ENCODE data around the gene AMPD1.

DNA sequence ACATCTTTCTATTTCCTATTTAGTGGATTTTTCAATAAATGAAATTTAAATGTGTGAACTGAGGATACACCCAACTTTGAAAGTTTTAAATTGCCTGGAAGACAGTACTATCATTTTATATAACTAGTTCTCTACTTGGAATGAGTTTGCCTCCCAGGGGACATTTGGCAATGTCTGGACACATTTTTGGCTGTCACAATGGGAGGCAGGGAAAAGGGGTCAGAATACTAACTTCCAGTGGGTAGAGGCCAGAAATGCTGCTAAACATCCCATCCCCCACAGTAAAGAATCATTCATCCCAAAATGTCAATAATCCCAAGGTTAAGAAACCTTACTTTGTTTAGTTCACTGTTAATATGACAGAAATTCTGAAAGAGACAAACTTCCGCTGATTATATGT is 34.4 kb upstream of the AMPD1 start:
- TF ChIP-seq, protein P1, sequence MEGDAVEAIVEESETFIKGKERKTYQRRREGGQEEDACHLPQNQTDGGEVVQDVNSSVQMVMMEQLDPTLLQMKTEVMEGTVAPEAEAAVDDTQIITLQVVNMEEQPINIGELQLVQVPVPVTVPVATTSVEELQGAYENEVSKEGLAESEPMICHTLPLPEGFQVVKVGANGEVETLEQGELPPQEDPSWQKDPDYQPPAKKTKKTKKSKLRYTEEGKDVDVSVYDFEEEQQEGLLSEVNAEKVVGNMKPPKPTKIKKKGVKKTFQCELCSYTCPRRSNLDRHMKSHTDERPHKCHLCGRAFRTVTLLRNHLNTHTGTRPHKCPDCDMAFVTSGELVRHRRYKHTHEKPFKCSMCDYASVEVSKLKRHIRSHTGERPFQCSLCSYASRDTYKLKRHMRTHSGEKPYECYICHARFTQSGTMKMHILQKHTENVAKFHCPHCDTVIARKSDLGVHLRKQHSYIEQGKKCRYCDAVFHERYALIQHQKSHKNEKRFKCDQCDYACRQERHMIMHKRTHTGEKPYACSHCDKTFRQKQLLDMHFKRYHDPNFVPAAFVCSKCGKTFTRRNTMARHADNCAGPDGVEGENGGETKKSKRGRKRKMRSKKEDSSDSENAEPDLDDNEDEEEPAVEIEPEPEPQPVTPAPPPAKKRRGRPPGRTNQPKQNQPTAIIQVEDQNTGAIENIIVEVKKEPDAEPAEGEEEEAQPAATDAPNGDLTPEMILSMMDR (IDR thresholded peaks at IDR 0.05): no peak
- no peak for TF ChIP-seq EZH2 (IDR thresholded peaks at IDR 0.05; ENCODE audit: borderline replicate concordance, insufficient read depth, low read depth, low read length, poor library complexity, severe bottlenecking)

Data from B cell (primary cell).